Fibroblast of the aortic adventitia (primary cell): ENCODE measurements around the gene NDOR1. TPM values are rescaled to one million over a fixed set of nuclear protein-coding genes. Genes with fewer than 3 reads are reported as not detected.
"Not testable (repeated sequence)": the region's sequence is repeated elsewhere in the genome, so short reads cannot be mapped to it uniquely, and the experiment has no call there.

Source experiments
- DNase-seq: peaks from one replicate; pipeline ENCODE4 v3.0.0-alpha.2; 2010; ENCODE audit warnings: low read depth
- H3K4me3 ChIP-seq: 2 replicates; pipeline ENCODE4 v1.5.1; 2011; ENCODE audit warnings: low read depth, mild to moderate bottlenecking, control low read depth, low read length, moderate library complexity
- CTCF ChIP-seq: IDR thresholded peaks from 2 replicates; pipeline ENCODE4 v1.5.1; 2011; ENCODE audit warnings: mild to moderate bottlenecking, low read length, control low read depth, inconsistent platforms; ENCODE audit not compliant: insufficient read depth
- total RNA-seq: library from RNA; depleted of rRNA; stranded (reverse); fragments of >200 nt; gene quantifications from 2 replicates; pipeline ENCODE4 v1.2.3, GENCODE V29; 2012; ENCODE audit warnings: low replicate concordance

Gene NDOR1
- total RNA-seq, 1 donor, result 8.6 TPM

- no peak for TF ChIP-seq CTCF
Measured at GRCh38 chr9:137234055-137234697, 28.7 kb downstream of the NDOR1 start.

GRCh38 chr9:137234758-137235423 is 29.4 kb downstream of the NDOR1 start:
- no peak overlapping the region for H3K4me3 ChIP-seq
- no peak for TF ChIP-seq CTCF
- DNase-seq, result no peak

More at GRCh38 chr9:137234055-137234697, 28.7 kb downstream of the NDOR1 start:
- no peak overlapping the region for H3K4me3 ChIP-seq
- DNase-seq, result no peak

- TF ChIP-seq CTCF, result no peak
- H3K4me3 ChIP-seq, result no peak overlapping the region
- no peak for DNase-seq
Measured at GRCh38 chr9:137235424-137236237, 30.1 kb downstream of the NDOR1 start.

- DNase-seq, result peak; percentile 69
- H3K4me3 ChIP-seq, result no peak overlapping the region
- peak; percentile 96 for TF ChIP-seq CTCF
Measured at GRCh38 chr9:137236238-137236935, 30.9 kb downstream of the NDOR1 start.

GRCh38 chr9:137236936-137237421 is 31.5 kb downstream of the NDOR1 start:
- TF ChIP-seq CTCF, result no peak
- no peak overlapping the region for H3K4me3 ChIP-seq

GRCh38 chr9:137237759-137238726 is 32.5 kb downstream of the NDOR1 start:
- no peak for TF ChIP-seq CTCF
- DNase-seq, result no peak
- H3K4me3 ChIP-seq, result no peak overlapping the region

More at GRCh38 chr9:137236936-137237421, 31.5 kb downstream of the NDOR1 start:
- no peak for DNase-seq

GRCh38 chr9:137239541-137240200 is 34.2 kb downstream of the NDOR1 start:
- H3K4me3 ChIP-seq, result peak overlapping the region; percentile 72
- not testable (repeated sequence) for DNase-seq
